ENCODE measurements around the gene RNF212.
"Not testable (repeated sequence)": the region's sequence is repeated elsewhere in the genome, so short reads cannot be mapped to it uniquely, and the experiment has no call there.

Gene RNF212

DNA sequence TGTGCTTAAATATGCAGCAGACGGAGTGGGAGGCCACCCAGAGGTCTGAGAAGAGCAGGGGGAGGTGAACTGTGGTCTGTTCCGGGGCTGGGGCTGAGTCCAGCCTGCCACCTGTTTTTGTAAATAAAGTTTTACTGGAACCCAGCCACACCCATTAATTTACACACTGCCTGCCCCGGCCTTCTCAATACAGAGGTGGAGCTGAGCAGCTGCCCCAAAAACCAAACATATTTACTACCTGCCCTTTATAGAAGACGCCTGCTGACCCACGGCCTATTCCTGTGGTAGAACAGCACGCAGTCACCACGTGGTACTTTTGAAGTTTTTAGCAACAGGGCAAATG is 56.0 kb downstream of the RNF212 start:
- DNase-seq (ENCODE audit: low read depth, low spot score) = no peak
- H3K4me3 ChIP-seq (ENCODE audit: low read depth, low read length) = no peak overlapping the region
- TF ChIP-seq CTCF (IDR thresholded peaks at IDR 0.05; ENCODE audit: low read depth, low read length) = no peak
- in situ Hi-C loops (cut with HindIII; ENCODE audit: low sequenced_read_pairs) = no loop called here

DNA sequence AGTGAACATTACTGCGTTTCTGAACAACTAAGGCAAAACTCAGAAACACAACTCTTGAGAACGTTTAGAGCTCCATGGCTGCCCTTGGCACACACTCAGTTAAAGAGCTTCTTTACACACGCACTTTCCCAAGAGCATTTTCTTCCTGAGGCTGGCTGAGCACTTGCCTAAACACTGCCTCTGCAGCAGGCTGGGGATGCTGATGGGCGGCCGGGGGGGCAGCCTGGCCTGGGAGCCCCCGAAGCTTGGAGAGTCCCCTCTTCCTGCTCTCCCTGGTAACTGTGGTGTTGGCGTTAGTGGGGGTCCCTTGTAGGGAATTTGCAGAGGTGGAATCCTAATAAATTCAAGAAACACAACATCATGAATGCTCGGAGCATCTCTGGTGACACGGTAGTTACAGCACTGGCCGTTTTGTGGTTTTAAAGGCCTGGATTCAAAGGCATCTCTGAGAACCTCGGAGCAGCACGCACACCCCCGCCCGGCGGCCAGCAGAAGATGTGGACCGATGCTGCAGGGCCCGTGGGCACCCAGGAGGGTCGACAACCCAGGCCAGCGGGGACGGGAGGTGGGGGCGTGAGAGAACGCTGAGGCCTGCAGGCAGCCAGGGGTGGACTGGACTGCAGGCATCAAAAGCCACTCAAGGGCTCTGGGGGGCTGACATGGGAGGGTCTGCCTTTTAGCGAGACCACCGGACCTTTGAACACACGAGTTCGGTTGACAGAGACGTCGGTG is 56.5 kb downstream of the RNF212 start:
- no peak for DNase-seq (ENCODE audit: low read depth, low spot score)
- in situ Hi-C loops (cut with HindIII; ENCODE audit: low sequenced_read_pairs) = no loop called here
- TF ChIP-seq CTCF (IDR thresholded peaks at IDR 0.05; ENCODE audit: low read depth, low read length) = no peak
- no peak overlapping the region for H3K4me3 ChIP-seq (ENCODE audit: low read depth, low read length)

- H3K4me3 ChIP-seq (ENCODE audit: low read depth, low read length) = no peak overlapping the region
- no peak for TF ChIP-seq CTCF (IDR thresholded peaks at IDR 0.05; ENCODE audit: low read depth, low read length)
- DNase-seq (ENCODE audit: low read depth, low spot score) = no peak
- in situ Hi-C loops (cut with HindIII; ENCODE audit: low sequenced_read_pairs) = no loop called here
These were observed 57.4 kb downstream of the RNF212 start for GRCh38 chr4:1055721-1056590.

DNA sequence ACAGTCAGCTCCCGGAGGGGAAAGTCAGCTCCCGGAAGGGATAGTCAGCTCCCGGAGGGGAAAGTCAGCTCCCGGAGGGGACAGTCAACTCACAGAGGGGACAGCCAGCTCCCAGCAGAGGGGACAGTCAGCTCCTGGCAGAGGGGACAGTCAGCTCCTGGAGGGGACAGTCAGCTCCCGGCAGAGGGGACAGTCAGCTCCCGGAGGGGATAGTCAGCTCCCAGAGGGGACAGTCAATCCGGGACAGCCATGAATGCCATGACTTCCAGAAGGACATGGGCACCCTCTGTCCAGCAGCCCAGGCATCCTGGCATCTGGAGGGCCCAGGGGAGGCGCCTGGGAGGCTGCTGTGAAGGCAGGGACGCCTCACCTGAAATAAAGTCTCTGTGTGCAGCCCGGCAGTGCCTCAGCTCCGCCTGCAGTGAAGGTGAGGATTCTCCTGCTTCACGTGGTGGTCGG is 58.1 kb downstream of the RNF212 start:
- DNase-seq (ENCODE audit: low read depth, low spot score); H3K4me3 ChIP-seq (ENCODE audit: low read depth, low read length); in situ Hi-C loops (cut with HindIII; ENCODE audit: low sequenced_read_pairs): not testable (repeated sequence)

DNA sequence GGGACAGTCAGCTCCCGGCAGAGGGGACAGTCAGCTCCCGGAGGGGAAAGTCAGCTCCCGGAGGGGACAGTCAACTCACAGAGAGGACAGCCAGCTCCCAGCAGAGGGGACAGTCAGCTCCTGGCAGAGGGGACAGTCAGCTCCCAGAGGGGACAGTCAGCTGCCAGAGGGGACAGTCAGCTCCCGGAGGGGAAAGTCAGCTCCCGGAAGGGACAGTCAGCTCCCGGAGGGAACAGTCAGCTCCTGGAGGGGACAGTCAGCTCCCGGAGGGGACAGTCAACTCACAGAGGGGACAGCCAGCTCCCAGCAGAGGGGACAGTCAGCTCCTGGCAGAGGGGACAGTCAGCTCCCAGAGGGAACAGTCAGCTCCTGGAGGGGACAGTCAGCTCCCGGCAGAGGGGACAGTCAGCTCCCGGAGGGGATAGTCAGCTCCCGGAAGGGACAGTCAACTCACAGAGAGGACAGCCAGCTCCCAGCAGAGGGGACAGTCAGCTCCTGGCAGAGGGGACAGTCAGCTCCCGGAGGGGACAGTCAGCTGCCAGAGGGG is 58.6 kb downstream of the RNF212 start:
- in situ Hi-C loops (cut with HindIII; ENCODE audit: low sequenced_read_pairs); DNase-seq (ENCODE audit: low read depth, low spot score); H3K4me3 ChIP-seq (ENCODE audit: low read depth, low read length): not testable (repeated sequence)

DNA sequence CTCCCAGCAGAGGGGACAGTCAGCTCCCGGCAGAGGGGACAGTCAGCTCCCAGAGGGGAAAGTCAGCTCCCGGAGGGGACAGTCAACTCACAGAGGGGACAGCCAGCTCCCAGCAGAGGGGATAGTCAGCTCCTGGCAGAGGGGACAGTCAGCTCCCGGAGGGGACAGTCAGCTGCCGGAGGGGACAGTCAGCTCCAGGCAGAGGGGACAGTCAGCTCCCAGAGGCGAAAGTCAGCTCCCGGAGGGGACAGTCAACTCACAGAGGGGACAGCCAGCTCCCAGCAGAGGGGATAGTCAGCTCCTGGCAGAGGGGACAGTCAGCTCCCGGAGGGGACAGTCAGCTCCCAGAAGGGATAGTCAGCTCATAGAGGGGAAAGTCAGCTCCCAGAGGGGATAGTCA is 59.5 kb downstream of the RNF212 start:
- in situ Hi-C loops (cut with HindIII; ENCODE audit: low sequenced_read_pairs); H3K4me3 ChIP-seq (ENCODE audit: low read depth, low read length); DNase-seq (ENCODE audit: low read depth, low spot score): not testable (repeated sequence)

GRCh38 chr4:1053080-1053661 is 60.2 kb downstream of the RNF212 start:
- no peak for TF ChIP-seq CTCF (IDR thresholded peaks at IDR 0.05; ENCODE audit: low read depth, low read length)
- no peak overlapping the region for H3K4me3 ChIP-seq (ENCODE audit: low read depth, low read length)
- no peak for DNase-seq (ENCODE audit: low read depth, low spot score)
- in situ Hi-C loops (cut with HindIII; ENCODE audit: low sequenced_read_pairs) = no loop called here

DNA sequence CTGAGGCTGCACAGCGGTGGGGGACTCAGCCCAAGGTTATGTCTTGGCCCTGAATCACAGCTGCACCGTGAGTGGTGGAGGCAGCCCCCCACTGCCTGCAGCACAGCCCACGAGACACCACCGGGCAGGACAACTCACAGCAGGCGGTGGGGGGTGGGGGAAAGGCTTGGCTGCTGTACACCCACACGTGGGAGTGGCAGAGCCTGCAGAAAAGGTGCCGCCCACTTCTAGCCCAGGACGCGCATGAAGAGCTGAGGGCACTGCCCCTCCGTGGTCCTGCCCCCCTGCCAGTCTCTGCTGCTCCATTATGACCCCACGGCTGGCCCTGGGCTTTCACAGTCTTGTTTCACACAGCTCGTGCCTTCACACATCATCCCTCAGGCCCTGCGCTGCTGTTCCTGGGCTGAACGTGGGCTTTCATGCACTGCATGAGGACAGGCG is 61.1 kb downstream of the RNF212 start:
- no peak for DNase-seq (ENCODE audit: low read depth, low spot score)
- H3K4me3 ChIP-seq (ENCODE audit: low read depth, low read length) = no peak overlapping the region
- in situ Hi-C loops (cut with HindIII; ENCODE audit: low sequenced_read_pairs) = no loop called here
- no peak for TF ChIP-seq CTCF (IDR thresholded peaks at IDR 0.05; ENCODE audit: low read depth, low read length)
